Kidney capillary endothelial cell (primary cell): ENCODE data around the gene ACAT2.
"Not testable (repeated sequence)": the region's sequence is repeated elsewhere in the genome, so short reads cannot be mapped to it uniquely, and the experiment has no call there.

Experiments
- DNase-seq: peaks from one replicate; pipeline ENCODE4 v3.0.0-alpha.2; 2018; ENCODE audit warnings: low spot score

Gene ACAT2

GRCh38 chr6:159761873-159762680, at the start of gene ACAT2:
ACAT2 (plus strand) TSS chr6:159762045; CDS start chr6:159762088, 43 bp downstream.
- peak; percentile 93 for DNase-seq

- not testable (repeated sequence) for DNase-seq
Observed at GRCh38 chr6:159712389-159712788, 49.5 kb upstream of the ACAT2 start.

DNA sequence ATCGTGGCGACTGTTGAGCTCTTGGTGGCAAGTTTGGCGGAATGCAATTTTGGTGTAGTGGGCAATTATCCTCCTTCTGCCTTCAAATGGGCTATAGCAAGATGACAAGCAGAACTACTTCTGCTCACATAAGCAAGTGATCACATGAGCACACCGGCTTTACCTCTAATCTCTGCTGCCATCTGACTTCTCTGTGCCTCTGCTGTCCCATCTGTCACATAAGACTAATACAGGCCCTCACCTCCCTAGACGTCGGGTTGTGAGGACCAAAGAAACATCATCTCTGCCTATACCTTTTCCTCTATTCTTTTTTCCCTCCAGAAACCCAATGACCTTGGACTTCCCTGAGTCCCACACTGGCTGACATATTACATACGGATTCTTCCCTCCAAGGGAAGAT, 47.9 kb upstream of the ACAT2 start:
- DNase-seq, result no peak

DNA sequence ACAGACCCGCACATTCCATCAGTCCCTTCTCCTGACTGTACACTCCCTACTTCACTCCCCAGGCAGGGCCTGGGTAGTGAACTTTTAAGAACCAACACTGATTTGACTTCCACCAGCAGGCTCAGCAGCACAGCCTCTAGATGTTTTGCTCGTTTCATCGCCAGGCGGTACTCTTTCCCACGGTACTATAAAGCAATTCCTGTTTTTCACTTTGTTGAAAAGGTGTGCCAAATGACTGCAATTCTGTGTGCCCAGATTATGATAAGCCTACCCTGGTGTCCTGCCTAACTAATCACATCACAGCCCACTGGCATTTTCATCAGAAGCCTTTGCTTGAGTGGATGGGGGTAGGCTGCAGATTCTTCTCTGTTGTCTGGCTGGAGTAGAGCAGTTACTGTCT, 47.4 kb upstream of the ACAT2 start:
- no peak for DNase-seq

DNA sequence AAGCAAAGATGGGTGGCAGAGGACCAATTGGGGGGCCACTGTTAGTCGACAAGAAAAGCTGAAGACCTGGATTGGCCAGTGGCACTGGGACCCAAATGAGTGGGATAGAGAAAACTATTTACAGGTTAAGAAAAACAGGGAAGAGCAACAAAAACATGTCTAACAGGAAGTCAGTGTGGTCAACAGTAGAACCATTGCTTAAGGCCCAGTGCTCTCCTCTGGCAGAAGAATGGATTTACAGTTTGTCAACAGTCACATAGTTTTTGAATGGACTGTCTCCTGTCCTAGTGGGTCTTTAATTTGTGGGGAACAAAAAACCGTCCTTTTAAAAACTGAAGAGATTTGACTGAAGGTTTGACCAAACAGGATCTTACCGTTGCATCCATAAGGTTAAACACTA, 46.7 kb upstream of the ACAT2 start:
- no peak for DNase-seq

GRCh38 chr6:159715605-159716004, 46.2 kb upstream of the ACAT2 start:
- no peak for DNase-seq

DNA sequence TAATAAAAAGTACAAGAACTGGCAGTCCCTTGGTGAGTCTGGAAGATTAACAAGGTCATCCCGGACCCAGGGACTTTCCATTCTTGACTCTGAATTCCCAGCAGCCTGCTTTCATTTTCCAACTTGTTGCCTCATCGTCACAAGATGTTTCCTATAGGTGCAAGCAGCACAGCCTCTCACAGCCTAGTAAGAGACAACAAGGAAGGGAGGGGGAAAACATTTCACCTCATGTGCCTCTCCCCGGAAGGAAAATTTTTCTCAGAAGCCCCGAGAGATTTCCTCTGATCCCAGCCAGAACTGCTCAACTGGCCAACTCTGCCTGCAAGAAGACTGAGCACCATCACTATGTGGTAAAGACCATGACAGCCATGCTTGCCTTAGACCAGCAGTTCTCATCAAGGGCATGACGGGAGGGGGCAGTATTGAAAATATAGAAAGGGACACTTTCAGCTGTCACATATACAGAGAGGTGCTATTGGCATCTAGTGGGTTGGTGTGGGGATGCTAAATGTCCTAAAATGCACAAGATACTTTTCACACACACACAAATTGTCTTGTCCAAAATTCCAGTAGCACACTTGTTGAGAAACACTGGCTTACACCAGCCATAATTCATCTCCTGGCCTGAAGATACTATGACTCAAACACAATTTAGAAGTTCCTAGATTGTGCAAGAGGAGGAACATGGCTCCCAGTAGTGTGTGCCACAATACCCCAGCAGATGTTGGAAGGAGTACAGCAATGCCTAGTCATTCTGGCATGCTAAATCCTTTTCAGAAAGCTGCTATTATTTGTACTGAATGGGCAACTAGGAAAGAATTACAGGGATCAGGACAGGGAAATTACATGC, 45.4 kb upstream of the ACAT2 start:
- no peak for DNase-seq

DNA sequence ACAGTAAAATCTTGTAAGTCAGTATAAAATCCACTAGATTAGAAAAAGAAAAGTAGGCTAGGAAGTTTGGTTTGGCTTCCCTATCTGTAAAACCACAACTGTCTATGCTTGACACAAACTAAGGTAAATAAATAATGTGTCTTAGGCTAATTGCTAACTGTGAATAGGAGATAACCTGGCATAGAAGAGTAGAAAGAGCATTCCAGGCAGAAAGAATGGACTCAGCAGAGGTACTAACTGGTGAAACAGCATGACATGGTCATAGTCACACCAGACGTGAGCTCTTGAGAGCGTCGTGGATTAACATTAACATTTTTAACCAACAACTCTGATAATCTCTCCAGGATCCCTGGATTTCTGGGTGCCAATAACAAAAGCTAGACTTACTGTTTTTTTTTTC, 43.2 kb upstream of the ACAT2 start:
- DNase-seq, result no peak

DNA sequence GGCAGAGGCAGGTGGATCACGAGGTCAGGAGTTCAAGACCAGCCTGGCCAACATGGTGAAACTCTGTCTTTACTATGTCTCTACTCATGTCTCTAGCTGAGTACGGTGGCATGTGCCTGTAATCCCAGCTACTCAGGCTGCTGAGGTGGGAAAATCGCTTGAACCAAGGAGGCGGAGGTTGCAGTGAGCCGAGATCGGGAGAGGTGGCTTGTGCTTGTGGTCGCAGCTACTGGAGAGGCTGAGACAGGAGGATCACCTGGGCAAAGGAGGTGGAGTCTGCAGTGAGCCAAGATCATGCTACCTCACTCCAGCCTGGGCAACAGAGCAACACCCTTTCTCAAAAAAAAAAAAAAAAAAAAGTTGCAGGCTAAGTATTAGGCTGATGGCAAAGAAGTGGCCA, 42.6 kb upstream of the ACAT2 start:
- DNase-seq, result no peak

DNA sequence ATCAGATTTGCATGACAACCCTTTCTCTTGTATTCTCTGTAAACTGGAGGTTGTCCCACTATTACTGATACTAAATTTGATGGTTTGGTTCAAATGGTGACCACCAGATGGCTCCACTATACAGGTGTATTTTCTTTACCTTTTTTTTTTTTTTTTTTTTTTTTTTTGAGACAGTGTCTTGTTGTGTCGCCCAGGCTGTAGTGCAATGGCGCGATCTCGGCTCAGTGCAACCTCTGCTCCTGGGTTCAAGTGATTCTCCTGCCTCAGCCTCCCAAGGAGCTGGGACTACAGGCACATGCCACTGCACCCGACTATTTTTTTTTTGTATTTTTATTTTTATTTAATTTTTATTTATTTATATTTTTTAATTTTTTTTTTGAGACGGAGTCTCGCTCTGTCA, 41.1 kb upstream of the ACAT2 start:
- no peak for DNase-seq

GRCh38 chr6:159721981-159722380, 39.9 kb upstream of the ACAT2 start:
- not testable (repeated sequence) for DNase-seq

DNA sequence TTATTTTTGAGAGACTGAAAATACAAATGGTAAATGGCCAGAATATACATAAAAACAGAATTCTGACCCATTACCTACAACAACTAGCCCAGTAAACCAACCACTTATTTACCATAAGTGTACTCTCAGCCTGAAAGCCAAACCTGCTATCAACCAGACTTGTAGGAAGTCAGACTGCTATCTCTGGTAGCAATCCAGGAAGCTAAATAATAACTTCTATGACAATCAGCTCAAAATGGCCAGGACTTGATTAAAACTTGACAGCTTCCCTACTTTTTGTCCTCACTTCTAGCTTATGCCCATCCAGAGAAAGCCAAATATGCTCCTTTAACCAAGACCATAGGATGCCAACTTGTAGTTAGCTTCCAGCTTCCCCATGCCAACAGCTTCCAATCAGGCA, 39.2 kb upstream of the ACAT2 start:
- no peak for DNase-seq

GRCh38 chr6:159723259-159723658, 38.6 kb upstream of the ACAT2 start:
- DNase-seq, result no peak

GRCh38 chr6:159724778-159725177, 37.1 kb upstream of the ACAT2 start:
- DNase-seq, result no peak

DNA sequence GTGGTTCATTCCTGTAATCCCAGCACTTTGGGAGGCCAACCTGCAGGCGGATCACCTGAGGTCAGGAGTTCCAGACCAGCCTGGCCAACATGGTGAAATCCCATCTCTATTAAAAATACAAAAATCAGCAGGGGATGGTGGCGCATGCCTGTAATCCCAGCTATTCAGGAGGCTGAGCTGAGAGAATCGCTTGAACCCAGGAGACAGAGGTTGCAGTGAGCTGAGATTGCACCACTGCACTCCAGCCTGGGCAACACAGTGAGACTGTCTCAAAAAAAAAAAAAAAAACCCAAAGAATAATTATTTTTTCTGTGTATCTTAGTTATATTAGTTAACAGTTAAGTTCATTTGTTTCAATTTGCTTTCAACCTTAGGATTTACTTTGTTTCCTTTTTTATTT, 36.6 kb upstream of the ACAT2 start:
- not testable (repeated sequence) for DNase-seq

GRCh38 chr6:159726255-159726917, 35.5 kb upstream of the ACAT2 start:
- no peak for DNase-seq

DNA sequence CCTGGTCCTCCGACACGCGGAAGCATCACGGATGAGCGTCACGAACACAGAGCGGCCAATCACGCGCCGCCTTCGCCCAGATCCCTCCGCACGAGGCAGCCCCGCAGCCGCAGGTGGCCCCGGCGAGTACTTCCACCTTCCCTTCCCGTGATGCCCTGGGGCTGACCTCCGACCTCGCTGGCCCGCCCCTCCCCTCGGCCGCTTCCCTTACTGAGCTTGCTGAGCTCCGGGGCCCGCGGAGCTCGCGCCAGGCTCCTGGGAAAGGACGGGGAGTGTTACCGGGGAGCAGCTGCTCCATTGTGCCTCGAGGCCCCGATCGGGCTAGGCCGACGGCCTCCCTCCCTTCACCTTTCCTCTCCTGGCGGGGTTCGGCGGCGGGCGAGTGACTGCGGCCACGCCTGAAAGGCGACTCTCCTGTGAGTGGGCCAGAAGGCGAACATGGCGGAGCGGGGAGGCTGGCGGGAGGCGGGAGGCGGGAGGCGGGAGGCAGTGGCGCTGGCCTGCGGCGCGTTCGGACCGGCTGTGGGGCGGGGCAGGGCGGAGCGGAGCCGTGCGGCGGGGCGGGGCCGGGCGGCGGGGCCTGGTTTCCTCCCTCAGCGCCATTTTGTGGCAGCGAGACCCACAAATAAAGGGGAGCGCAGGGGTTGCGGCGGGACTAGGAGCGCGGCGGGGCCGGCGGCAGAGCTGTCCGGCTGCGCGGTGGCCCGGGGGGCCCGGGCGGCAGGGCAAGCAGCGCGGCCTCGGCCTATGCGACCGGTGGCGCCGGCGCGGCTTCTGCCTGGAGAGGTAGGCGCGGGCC, 34.7 kb upstream of the ACAT2 start, which contains the start of gene WTAP:
TSS of gene WTAP (plus strand) at position 589 of the 799 bp plus-strand sequence. CDS start 8,760 bp downstream, outside the sequence.
- DNase-seq, result peak; percentile 78

- peak; percentile 26 for DNase-seq
Observed at GRCh38 chr6:159727717-159728445, 34.0 kb upstream of the ACAT2 start.

- DNase-seq, result peak; percentile 37
Observed at GRCh38 chr6:159728531-159728964, 33.3 kb upstream of the ACAT2 start.

DNA sequence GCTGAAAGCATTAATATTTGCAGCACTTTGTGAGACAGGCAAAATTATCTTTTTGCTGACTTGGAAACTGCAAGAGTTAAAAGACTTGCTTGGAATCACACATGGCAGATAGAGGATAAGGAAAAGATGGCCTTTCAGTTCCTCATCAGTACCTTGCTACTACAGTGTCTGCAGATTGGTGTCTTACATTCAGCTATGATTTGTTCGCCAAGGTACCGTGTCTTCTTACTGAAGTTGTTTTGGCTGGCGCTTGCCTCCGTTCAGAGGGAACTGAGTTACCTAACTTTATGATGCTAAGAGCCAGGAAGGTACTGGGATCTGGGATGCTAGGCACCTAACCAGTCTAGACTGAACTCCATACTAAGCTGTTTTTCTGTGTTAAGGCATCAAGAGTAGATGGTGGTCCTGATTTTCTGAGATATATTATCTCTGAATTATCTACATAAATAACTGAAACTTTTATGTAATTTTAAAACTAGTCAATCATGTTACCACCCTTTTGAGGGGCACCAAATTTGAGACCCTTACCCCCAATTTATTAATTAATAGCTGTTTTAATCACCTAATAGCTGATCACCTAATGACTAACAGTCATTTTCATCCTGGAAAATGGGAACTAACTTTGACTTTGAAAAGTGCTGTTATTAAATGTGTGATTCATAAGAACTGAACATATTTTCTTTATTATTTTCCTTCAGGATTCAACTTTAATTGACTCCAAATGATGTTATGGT, 32.1 kb upstream of the ACAT2 start:
- peak; percentile 7 for DNase-seq
